ENCODE data around the gene NR5A1. TPM values are rescaled to one million over a fixed set of nuclear protein-coding genes. Genes with fewer than 3 reads are reported as not detected.

NR5A1 gene
- total and polyA plus RNA-seq, 2 of the 13 experiments (the other 11 are each of a cell fraction or from before 2014, with no cell fraction given) = 28.9 to 44.7 TPM

- Histone ChIP-seq H3K9ac (ENCODE audit: insufficient read depth, low read depth, low read length) (no peak overlapping the region), H2AFZ (ENCODE audit: low read length) (no peak overlapping the region), H3K4me1 (ENCODE audit: insufficient read depth, low read length) (no peaks in the 10 kb centered on the region), H3K27ac (ENCODE audit: extremely low read length, insufficient read depth, low read length) (no peak overlapping the region), H4K20me1 (ENCODE audit: insufficient read depth, low read length) (no peaks in the 10 kb centered on the region), H3K4me3 (replicated peaks in 1 of 3; ENCODE audit: insufficient read depth in 1 of 3, low read depth in 2 of 3, low read length in 3 of 3) (no peak overlapping the region), H3K36me3 (replicated peaks in 1 of 2; ENCODE audit: control insufficient read depth in 1 of 2, insufficient read depth in 2 of 2, low read length in 2 of 2) (no peaks in the 10 kb centered on the region), H3K4me2 (ENCODE audit: low read depth, low read length) (no peak overlapping the region), H3K9me3 (ENCODE audit: low read length) (no peaks in the 10 kb centered on the region), H3K79me2 (ENCODE audit: insufficient read depth, low read length) (no peaks in the 10 kb centered on the region), H3K27me3 (ENCODE audit: control insufficient read depth in 1 of 2, insufficient read depth in 2 of 2, low read length in 2 of 2) (peaks cover 6 to 10% of the 10 kb centered on the region in 2 experiments; a peak in 3 of 5 replicates)
- ATAC-seq (no peak), DNase-seq (ENCODE audit: low spot score) (no peak), FAIRE-seq (no peak)
- intact Hi-C loops (cut with micrococcal nuclease; ENCODE audit: unreplicated experiment) (no loop called here), in situ Hi-C loops (cut with HindIII; ENCODE audit: extremely low pct_ligation_motif_present, low pct_unique_long_range_greater_than_20kb) (no loop called here)
- POLR2A ChIA-PET = no interaction called here
- CTCF ChIA-PET (ENCODE audit: low intra/inter-chr PET ratio, low total read pairs) = no interaction called here
- 24% methylated on average over 12 of the region's 18 CpGs for WGBS (ENCODE audit: low lambda C conversion rate)
- TF ChIP-seq ZNF563 (CRISPR knock-in tag; IDR thresholded peaks at IDR 0.05) (no peak), MAFK (conservative IDR thresholded peaks at IDR 0.05 in 1 of 2, IDR thresholded peaks at IDR 0.05 in 1 of 2; ENCODE audit: low read length in 2 of 2) (peak; percentile 56 to 62), ZBTB2 (CRISPR knock-in tag; IDR thresholded peaks at IDR 0.05; ENCODE audit: low read depth) (no peak), ZNF180 (CRISPR knock-in tag; IDR thresholded peaks at IDR 0.05; ENCODE audit: borderline replicate concordance, low read depth) (no peak), NFE2L2 (IDR thresholded peaks at IDR 0.05; ENCODE audit: low read length) (peak; percentile 49; the same call in 1 of the 2 replicates), CHD4 (IDR thresholded peaks at IDR 0.05; ENCODE audit: borderline replicate concordance, low read length) (peak; percentile 51; the same call in 1 of the 2 replicates), ZNF629 (CRISPR knock-in tag; conservative IDR thresholded peaks at IDR 0.05) (peak; percentile 91), FOXA3 (CRISPR knock-in tag; IDR thresholded peaks at IDR 0.05) (no peak), MAFF (IDR thresholded peaks at IDR 0.05; ENCODE audit: low read depth, low read length) (peak; percentile 53)
- BruUV-seq (replicated peaks) = no TSS peak
Observed at GRCh38 chr9:124457079-124457886, 49.9 kb downstream of the NR5A1 start.
